HepG2 (cell line): ENCODE measurements around the gene CPS1. TPM values are rescaled to one million over a fixed set of nuclear protein-coding genes. Genes with fewer than 3 reads are reported as not detected.

Experiments used
- HMG20B ChIP-seq: conservative IDR thresholded peaks from 2 replicates; pipeline ENCODE4 v1.6.1; 2016; ENCODE audit warnings: missing genetic modification reagents, missing compliant biosample characterization
- HNF4A ChIP-seq: sonication (generic); formaldehyde crosslinking; IDR thresholded peaks from 2 replicates; pipeline ENCODE4 v1.4.0; 2020; ENCODE audit warnings: missing genetic modification reagents
- KIAA2018 ChIP-seq: sonication (generic); formaldehyde crosslinking; IDR thresholded peaks from 2 replicates; pipeline ENCODE4 v1.5.0; 2020; ENCODE audit warnings: mild to moderate bottlenecking, missing genetic modification reagents, borderline replicate concordance
- MZF1 ChIP-seq: sonication (generic); formaldehyde crosslinking; IDR thresholded peaks from 2 replicates; pipeline ENCODE4 v1.8.1; 2023; ENCODE audit warnings: mild to moderate bottlenecking, missing genetic modification reagents, borderline replicate concordance
- NFIB ChIP-seq: sonication (generic); formaldehyde crosslinking; IDR thresholded peaks from 2 replicates; pipeline ENCODE4 v1.9.0; 2021; ENCODE audit warnings: missing genetic modification reagents, mild to moderate bottlenecking, borderline replicate concordance
- NFYB ChIP-seq: sonication (generic); formaldehyde crosslinking; IDR thresholded peaks from 2 replicates; pipeline ENCODE4 v1.4.0; 2020; ENCODE audit warnings: missing genetic modification reagents
- NONO ChIP-seq, 2 experiments: fragments of 450-650 bp in 1 of 2; sonication (generic) in 1 of 2; formaldehyde crosslinking in 1 of 2; IDR thresholded peaks in 1 of 2; conservative IDR thresholded peaks in 1 of 2; 2 replicates each; pipeline versions ENCODE4 v1.6.1 to v1.8.0; 2017 to 2022; ENCODE audit warnings: mild to moderate bottlenecking in 1 of 2, missing genetic modification reagents in 1 of 2, moderate library complexity in 1 of 2
- ZBTB49 ChIP-seq: sonication (generic); formaldehyde crosslinking; IDR thresholded peaks from 2 replicates; pipeline ENCODE4 v1.4.0; 2020; ENCODE audit warnings: missing genetic modification reagents, borderline replicate concordance
- ZHX1 ChIP-seq: sonication (generic); formaldehyde crosslinking; IDR thresholded peaks from 2 replicates; pipeline ENCODE4 v1.8.1; 2022; ENCODE audit warnings: low read depth, mild to moderate bottlenecking, missing genetic modification reagents
- ZMYM3 ChIP-seq: sonication (generic); formaldehyde crosslinking; IDR thresholded peaks from 2 replicates; pipeline ENCODE4 v1.5.1; 2020; ENCODE audit warnings: mild to moderate bottlenecking, missing genetic modification reagents
- ZNF607 ChIP-seq: sonication (generic); formaldehyde crosslinking; IDR thresholded peaks from 2 replicates; pipeline ENCODE4 v1.5.1; 2020; ENCODE audit warnings: missing genetic modification reagents, mild to moderate bottlenecking, borderline replicate concordance
- ZNF737 ChIP-seq: sonication (generic); formaldehyde crosslinking; IDR thresholded peaks from 2 replicates; pipeline ENCODE4 v1.5.0; 2020; ENCODE audit warnings: missing genetic modification reagents, mild to moderate bottlenecking, borderline replicate concordance
- ZNF761 ChIP-seq: sonication (generic); formaldehyde crosslinking; conservative IDR thresholded peaks from 2 replicates; pipeline ENCODE4 v1.4.0; 2020; ENCODE audit warnings: mild to moderate bottlenecking, missing genetic modification reagents
- polyA plus RNA-seq, 8 experiments: library from polyadenylated mRNA; depleted of rRNA in 3 of 8; stranded (reverse) in 7 of 8; unstranded in 1 of 8; fragments of >200 nt; fragmentation: Illumina TruSeq in 4 of 8; extraction: Trizol in 4 of 8; gene quantifications; 2 replicates each; pipeline versions ENCODE4 v1.2.1 to v1.2.3, GENCODE V29; 2011 to 2016; ENCODE audit warnings: low read depth in 4 of 8, missing spikeins in 1 of 8, mixed read lengths in 1 of 8; ENCODE audit not compliant: insufficient read depth in 1 of 8
- total RNA-seq, 5 experiments: library from RNA; depleted of rRNA; stranded (reverse); fragments of >200 nt; fragmentation: Illumina TruSeq; extraction: Trizol; gene quantifications; 2 replicates each; pipeline ENCODE4 v1.2.3, GENCODE V29; 2016; ENCODE audit warnings: low read depth in 1 of 5
- TF ChIP-seq, protein P1 (sequence below): sonication (generic); formaldehyde crosslinking; IDR thresholded peaks from 2 replicates; pipeline ENCODE4 v1.8.1; 2022; ENCODE audit warnings: mild to moderate bottlenecking, missing genetic modification reagents

CPS1 gene
- total and polyA plus RNA-seq, 2 of the 13 experiments (the other 11 are each of a cell fraction or from before 2014, with no cell fraction given) = 24.4 to 51.7 TPM

DNA sequence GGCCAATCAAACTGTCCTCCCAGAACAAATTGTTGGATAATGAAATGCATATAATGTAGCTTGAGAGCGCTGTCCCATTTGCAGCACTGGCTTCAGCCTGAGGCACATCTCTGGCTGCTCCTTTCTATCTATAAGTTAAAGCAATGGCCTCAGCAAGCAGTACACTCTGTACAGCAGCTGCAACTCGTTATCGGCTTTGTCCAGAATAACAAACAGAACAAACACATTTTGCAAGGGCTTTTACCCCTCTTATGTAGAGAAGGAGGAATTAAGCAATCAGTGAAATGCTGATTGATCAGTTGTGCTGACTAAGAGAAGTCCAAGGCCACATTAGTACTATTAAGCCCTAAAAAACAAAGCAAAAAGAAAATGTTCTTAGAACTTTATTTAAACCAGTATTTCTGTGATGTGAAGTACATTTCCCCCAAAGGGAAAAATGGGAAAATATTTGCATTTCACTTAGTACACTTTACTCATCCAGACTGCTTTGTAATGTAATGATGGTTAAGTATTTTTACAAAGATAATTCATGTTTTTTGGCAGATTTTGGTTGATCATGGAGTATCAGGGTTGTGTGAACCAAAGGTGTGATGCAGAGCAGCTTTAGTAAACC is 15.0 kb upstream of the CPS1 start (continued):
- TF ChIP-seq ZBTB49 (CRISPR knock-in tag) (no peak), HMG20B (CRISPR knock-in tag) (peak; percentile 86), ZNF607 (CRISPR knock-in tag) (peak; percentile 78; the same call in 1 of the 2 replicates), NFIB (CRISPR knock-in tag) (no peak), ZHX1 (CRISPR knock-in tag) (0 out of 2 replicates have a peak, but pooled peaks have one; percentile 70), ZNF761 (CRISPR knock-in tag) (no peak), NONO (IDR thresholded peaks at IDR 0.05) (no peak), NONO (CRISPR knock-in tag; conservative IDR thresholded peaks at IDR 0.05) (peak; percentile 66), ZMYM3 (peak; percentile 64; the same call in 1 of the 2 replicates), NFYB (no peak), ZNF737 (CRISPR knock-in tag) (no peak), KIAA2018 (no peak), MZF1 (CRISPR knock-in tag) (no peak), HNF4A (peak; percentile 92)
- TF ChIP-seq, protein P1, sequence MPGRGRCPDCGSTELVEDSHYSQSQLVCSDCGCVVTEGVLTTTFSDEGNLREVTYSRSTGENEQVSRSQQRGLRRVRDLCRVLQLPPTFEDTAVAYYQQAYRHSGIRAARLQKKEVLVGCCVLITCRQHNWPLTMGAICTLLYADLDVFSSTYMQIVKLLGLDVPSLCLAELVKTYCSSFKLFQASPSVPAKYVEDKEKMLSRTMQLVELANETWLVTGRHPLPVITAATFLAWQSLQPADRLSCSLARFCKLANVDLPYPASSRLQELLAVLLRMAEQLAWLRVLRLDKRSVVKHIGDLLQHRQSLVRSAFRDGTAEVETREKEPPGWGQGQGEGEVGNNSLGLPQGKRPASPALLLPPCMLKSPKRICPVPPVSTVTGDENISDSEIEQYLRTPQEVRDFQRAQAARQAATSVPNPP = peak; percentile 83
